Measurements from ENCODE around the gene SLC6A9.

Gene SLC6A9

GRCh38 chr1:43953361-43953760 lies 77.9 kb downstream of the SLC6A9 start:
- H3K9ac ChIP-seq (ENCODE audit: low read depth, low read length): no peak overlapping the region
- peaks cover 22% of the 10 kb centered on the region for H3K36me3 ChIP-seq (ENCODE audit: control insufficient read depth, insufficient read depth, low read length)
- H3K9me3 ChIP-seq (ENCODE audit: control insufficient read depth, insufficient read depth, low read length): no peaks in the 10 kb centered on the region
- H3K4me3 ChIP-seq (ENCODE audit: low read depth, low read length): no peak overlapping the region
- no peaks in the 10 kb centered on the region for H3K27me3 ChIP-seq (ENCODE audit: control insufficient read depth, insufficient read depth, low read length)
- H3K27ac ChIP-seq (ENCODE audit: low read depth, low read length): no peak overlapping the region
- peaks cover 4% of the 10 kb centered on the region for H3K4me1 ChIP-seq (ENCODE audit: control insufficient read depth, insufficient read depth, low read length)

GRCh38 chr1:43952731-43953346 lies 78.4 kb downstream of the SLC6A9 start:
- Histone ChIP-seq H3K27me3 (ENCODE audit: control insufficient read depth, insufficient read depth, low read length) (no peaks in the 10 kb centered on the region), H3K9me3 (ENCODE audit: control insufficient read depth, insufficient read depth, low read length) (no peaks in the 10 kb centered on the region), H3K4me3 (ENCODE audit: low read depth, low read length) (no peak overlapping the region), H3K4me1 (ENCODE audit: control insufficient read depth, insufficient read depth, low read length) (peaks cover 9% of the 10 kb centered on the region), H3K27ac (ENCODE audit: low read depth, low read length) (no peak overlapping the region), H3K36me3 (ENCODE audit: control insufficient read depth, insufficient read depth, low read length) (peaks cover 18% of the 10 kb centered on the region), H3K9ac (ENCODE audit: low read depth, low read length) (no peak overlapping the region)

DNA sequence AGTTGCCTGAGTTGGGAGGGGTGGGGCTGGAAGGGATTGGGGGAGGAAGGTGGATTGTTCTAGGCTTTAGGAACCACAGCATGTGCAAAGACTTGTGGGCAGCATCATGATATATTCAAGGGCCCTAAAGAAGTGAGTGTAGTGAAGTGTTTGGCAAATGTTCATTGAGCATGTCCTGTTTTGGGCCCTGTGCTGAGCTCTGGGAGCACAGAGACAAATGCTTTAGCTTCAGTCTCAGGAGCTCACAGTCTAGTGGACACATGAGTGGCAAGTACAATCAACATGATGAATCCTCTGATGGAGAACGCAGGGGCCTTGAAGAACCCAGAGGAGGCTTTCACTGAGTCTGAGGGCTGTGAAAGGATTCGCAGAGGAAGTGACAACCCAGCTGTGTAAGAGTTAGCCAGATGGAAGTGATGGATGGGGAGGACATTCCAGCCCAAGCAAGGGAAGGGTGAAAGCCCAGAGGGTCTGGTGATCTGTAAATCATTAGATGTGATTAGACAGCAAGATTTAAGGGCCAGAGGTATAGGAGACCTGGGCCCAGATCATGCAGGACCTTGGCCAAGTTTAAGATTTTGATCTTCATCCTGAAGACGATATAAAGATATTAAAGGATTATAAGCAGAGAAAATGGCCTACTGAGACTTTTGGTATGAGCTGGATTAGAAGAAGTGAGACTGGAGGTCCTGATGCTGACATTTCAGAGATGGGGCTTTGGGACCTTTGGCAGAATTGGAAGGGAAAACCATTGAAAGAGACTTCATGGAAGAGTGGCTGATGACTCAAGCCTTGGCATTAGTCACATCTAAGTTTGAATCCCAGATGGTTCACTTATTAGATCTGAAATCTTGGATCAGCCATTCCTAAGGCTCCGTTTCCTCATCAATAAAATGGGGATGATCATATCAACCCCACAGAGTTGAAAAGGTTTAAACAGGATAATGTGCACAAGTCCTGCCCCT lies 80.0 kb downstream of the SLC6A9 start:
- Histone ChIP-seq H3K9me3 (ENCODE audit: control insufficient read depth, insufficient read depth, low read length) (no peaks in the 10 kb centered on the region), H3K36me3 (ENCODE audit: control insufficient read depth, insufficient read depth, low read length) (peaks cover 11% of the 10 kb centered on the region; the same call in 1 of the 2 replicates), H3K27me3 (ENCODE audit: control insufficient read depth, insufficient read depth, low read length) (no peaks in the 10 kb centered on the region), H3K27ac (ENCODE audit: low read depth, low read length) (no peak overlapping the region), H3K9ac (ENCODE audit: low read depth, low read length) (no peak overlapping the region), H3K4me3 (ENCODE audit: low read depth, low read length) (no peak overlapping the region), H3K4me1 (ENCODE audit: control insufficient read depth, insufficient read depth, low read length) (peaks cover 13% of the 10 kb centered on the region)

- H3K9ac ChIP-seq (ENCODE audit: low read depth, low read length): no peak overlapping the region
- peaks cover 18% of the 10 kb centered on the region for H3K4me1 ChIP-seq (ENCODE audit: control insufficient read depth, insufficient read depth, low read length)
- no peaks in the 10 kb centered on the region for H3K27me3 ChIP-seq (ENCODE audit: control insufficient read depth, insufficient read depth, low read length)
- H3K36me3 ChIP-seq (ENCODE audit: control insufficient read depth, insufficient read depth, low read length): peaks cover 11% of the 10 kb centered on the region; the same call in 1 of the 2 replicates
- H3K9me3 ChIP-seq (ENCODE audit: control insufficient read depth, insufficient read depth, low read length): no peaks in the 10 kb centered on the region
- H3K4me3 ChIP-seq (ENCODE audit: low read depth, low read length): no peak overlapping the region
- H3K27ac ChIP-seq (ENCODE audit: low read depth, low read length): no peak overlapping the region
Observed at GRCh38 chr1:43949678-43950077, 81.6 kb downstream of the SLC6A9 start.

DNA sequence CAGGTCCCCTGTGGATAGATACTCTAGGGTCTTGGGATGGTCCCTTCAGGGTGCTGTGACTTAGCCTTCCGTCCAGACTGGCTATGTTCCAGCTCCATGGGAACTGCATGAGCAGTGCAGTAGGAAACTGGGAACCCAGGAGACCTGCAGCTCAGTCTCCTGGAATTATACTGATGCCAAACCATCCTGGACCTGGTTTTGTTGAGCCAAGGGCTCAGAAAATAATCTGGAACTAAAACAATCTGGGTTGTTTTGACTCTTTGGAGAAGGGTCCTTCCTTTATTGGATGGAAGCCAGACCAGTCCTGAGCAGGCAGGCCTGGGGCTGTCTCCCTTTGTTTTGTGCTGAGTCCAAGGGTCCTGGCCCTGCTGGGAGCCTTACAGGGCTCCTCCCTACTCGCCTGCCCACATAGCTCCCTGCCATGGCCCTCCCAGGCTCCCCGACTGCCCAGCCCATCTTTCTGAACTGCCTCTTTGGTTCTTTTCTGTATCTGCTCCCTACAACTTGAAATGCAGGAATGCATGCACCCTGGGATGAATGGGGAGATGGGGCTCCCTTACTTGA lies 83.3 kb downstream of the SLC6A9 start:
- H3K27ac ChIP-seq (ENCODE audit: low read depth, low read length): no peak overlapping the region

DNA sequence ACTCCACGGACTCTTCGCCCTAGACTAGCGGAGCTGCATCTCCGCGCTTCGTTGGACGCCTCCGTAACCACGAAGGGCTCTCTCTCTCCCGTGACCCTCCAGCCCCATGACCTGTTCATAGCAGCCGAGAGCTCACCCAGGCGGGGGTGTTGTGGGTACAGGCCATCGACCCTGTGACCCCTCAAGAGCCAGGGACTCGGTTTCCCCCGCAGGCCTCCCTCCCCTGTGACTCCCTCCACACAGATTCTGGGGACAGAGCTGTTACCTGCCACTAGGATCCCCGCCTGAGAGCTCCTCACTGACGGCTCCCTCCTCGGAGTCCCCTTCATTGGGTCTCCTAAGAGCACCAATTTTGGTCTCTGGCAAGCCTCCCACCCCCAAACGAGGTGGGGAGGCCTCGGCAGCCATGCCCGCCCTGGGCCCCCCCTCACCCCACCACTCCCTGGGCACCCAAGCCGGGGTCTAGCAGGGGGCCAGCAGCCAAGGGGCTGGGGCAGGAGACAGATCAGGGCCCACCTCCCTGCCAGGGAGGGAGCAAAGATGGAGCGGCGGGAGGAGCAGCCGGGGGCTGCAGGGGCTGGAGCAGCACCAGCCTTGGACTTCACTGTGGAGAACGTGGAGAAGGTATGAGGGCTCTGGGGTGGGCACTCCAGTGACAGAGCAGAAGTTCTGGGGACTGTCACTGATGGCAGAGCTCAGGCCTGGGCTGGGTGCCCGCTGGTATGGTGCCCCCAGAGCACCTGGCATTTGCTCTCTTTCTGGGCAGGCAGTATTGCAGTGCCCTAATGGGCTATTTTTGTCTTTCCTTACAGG lies 84.0 kb downstream of the SLC6A9 start:
- peaks cover 20% of the 10 kb centered on the region for H3K4me1 ChIP-seq (ENCODE audit: control insufficient read depth, insufficient read depth, low read length)
- no peaks in the 10 kb centered on the region for H3K27me3 ChIP-seq (ENCODE audit: control insufficient read depth, insufficient read depth, low read length)
- H3K27ac ChIP-seq (ENCODE audit: low read depth, low read length): peak overlapping the region; percentile 97
- H3K9ac ChIP-seq (ENCODE audit: low read depth, low read length): peak overlapping the region; percentile 97
- H3K9me3 ChIP-seq (ENCODE audit: control insufficient read depth, insufficient read depth, low read length): no peaks in the 10 kb centered on the region
- H3K36me3 ChIP-seq (ENCODE audit: control insufficient read depth, insufficient read depth, low read length): peaks cover 11% of the 10 kb centered on the region; the same call in 1 of the 2 replicates
- H3K4me3 ChIP-seq (ENCODE audit: low read depth, low read length): peak overlapping the region; percentile 87

More for the DNA sequence above, 83.3 kb downstream of the SLC6A9 start:
- no peak overlapping the region for H3K9ac ChIP-seq (ENCODE audit: low read depth, low read length)
- H3K4me3 ChIP-seq (ENCODE audit: low read depth, low read length): peak overlapping the region; percentile 87; the same call in 1 of the 2 replicates
- no peaks in the 10 kb centered on the region for H3K9me3 ChIP-seq (ENCODE audit: control insufficient read depth, insufficient read depth, low read length)
- H3K27me3 ChIP-seq (ENCODE audit: control insufficient read depth, insufficient read depth, low read length): no peaks in the 10 kb centered on the region
- peaks cover 11% of the 10 kb centered on the region; the same call in 1 of the 2 replicates for H3K36me3 ChIP-seq (ENCODE audit: control insufficient read depth, insufficient read depth, low read length)
- H3K4me1 ChIP-seq (ENCODE audit: control insufficient read depth, insufficient read depth, low read length): peaks cover 17% of the 10 kb centered on the region

All from HUES48 (cell line).